ENCODE measurements around the gene PEX1.

DNA sequence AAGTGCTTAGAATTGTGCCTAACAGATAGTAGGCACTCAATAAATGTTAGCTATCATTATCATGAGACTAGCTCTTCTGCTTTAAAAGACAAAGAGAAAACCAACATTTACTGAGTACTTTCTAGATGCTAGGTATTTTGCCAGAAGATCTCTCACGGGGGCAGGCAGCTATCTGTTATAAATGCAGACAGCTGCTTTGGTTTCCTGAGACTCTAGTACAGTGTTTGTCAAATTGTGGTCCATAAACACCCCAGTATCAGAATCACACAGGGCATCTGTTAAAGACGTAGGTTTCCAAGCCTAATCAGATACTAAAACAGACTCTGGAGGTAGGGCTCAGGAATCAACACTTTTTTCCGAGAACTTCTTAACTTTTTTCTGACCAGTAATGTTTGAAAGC, 48.0 kb upstream of the PEX1 start:
- TF ChIP-seq, protein P1, sequence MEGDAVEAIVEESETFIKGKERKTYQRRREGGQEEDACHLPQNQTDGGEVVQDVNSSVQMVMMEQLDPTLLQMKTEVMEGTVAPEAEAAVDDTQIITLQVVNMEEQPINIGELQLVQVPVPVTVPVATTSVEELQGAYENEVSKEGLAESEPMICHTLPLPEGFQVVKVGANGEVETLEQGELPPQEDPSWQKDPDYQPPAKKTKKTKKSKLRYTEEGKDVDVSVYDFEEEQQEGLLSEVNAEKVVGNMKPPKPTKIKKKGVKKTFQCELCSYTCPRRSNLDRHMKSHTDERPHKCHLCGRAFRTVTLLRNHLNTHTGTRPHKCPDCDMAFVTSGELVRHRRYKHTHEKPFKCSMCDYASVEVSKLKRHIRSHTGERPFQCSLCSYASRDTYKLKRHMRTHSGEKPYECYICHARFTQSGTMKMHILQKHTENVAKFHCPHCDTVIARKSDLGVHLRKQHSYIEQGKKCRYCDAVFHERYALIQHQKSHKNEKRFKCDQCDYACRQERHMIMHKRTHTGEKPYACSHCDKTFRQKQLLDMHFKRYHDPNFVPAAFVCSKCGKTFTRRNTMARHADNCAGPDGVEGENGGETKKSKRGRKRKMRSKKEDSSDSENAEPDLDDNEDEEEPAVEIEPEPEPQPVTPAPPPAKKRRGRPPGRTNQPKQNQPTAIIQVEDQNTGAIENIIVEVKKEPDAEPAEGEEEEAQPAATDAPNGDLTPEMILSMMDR (IDR thresholded peaks at IDR 0.05), result no peak
- no peak for TF ChIP-seq POLR2A (IDR thresholded peaks at IDR 0.05)
- no peak for TF ChIP-seq POLR2AphosphoS5 (IDR thresholded peaks at IDR 0.05)

All from transverse colon (tissue), 4 donors.